ENCODE measurements around the gene IZUMO1. TPM values are rescaled to one million over a fixed set of nuclear protein-coding genes. Genes with fewer than 3 reads are reported as not detected.
A peak's percentile ranks its signal among the peaks of the same experiment; 100 is the strongest.

The IZUMO1 gene
- total and polyA plus RNA-seq, 9 of the 15 experiments (the other 6 are each of a cell fraction or from before 2014, with no cell fraction given), result 0.14 to 2.1 (median 0.73) TPM

GRCh38 chr19:48777720-48778119, 31.0 kb upstream of the IZUMO1 start:
- WGBS (ENCODE audit: insufficient coverage, low coverage, missing lambda C conversion rate), result 74% methylated on average over 10 of the region's 12 CpGs
- in situ Hi-C loops (cut with MboI), result no loop called here
- H3K4me2 ChIP-seq (ENCODE audit: insufficient read depth, low read length), result no peak overlapping the region
- ChIA-PET CTCF (ENCODE audit: low intra/inter-chr PET ratio) (no interaction called here), POLR2A (no interaction called here)
- H3K4me3 ChIP-seq, result no peak overlapping the region
- TF ChIP-seq ZFX (CRISPR knock-in tag; IDR thresholded peaks at IDR 0.05) (no peak), MCM2 (IDR thresholded peaks at IDR 0.05; ENCODE audit: low read depth) (no peak), ZNF695 (CRISPR knock-in tag; IDR thresholded peaks at IDR 0.05) (no peak)
- DNase-seq (ENCODE audit: extremely low read depth in 1 of 4, low spot score in 3 of 4) (no peak), FAIRE-seq (no peak), ATAC-seq (no peak)
- no peaks in the 10 kb centered on the region for H3K79me2 ChIP-seq (ENCODE audit: control insufficient read depth, insufficient read depth, low read length)
- no peak overlapping the region for H3K27ac ChIP-seq (ENCODE audit: extremely low read depth, low read depth, low read length)
- H3K27me3 ChIP-seq (ENCODE audit: control insufficient read depth in 2 of 2, insufficient read depth in 2 of 2, low read length in 2 of 2), result no peaks in the 10 kb centered on the region
- intact Hi-C loops (cut with micrococcal nuclease), result no loop called here
- BruUV-seq (replicated peaks), result no TSS peak
- no peaks in the 10 kb centered on the region for H4K20me1 ChIP-seq (replicated peaks; ENCODE audit: control insufficient read depth, insufficient read depth, low read length)
- no peaks in the 10 kb centered on the region for H3K9me1 ChIP-seq (ENCODE audit: control insufficient read depth, insufficient read depth, low read length)
- no peaks in the 10 kb centered on the region for H3K9me3 ChIP-seq (replicated peaks; ENCODE audit: control insufficient read depth, insufficient read depth, low read depth, low read length)
- H3K36me3 ChIP-seq (ENCODE audit: control insufficient read depth, insufficient read depth, low read length), result no peaks in the 10 kb centered on the region
- no peak overlapping the region for H2AFZ ChIP-seq (ENCODE audit: low read depth, low read length)
- peaks cover 18 to 25% of the 10 kb centered on the region in 2 experiments for H3K4me1 ChIP-seq (replicated peaks in 1 of 2; ENCODE audit: control insufficient read depth in 2 of 2, insufficient read depth in 2 of 2, low read length in 2 of 2)
- no peak overlapping the region for H3K9ac ChIP-seq (ENCODE audit: insufficient read depth in 1 of 2, low read depth in 2 of 2, low read length in 2 of 2)

GRCh38 chr19:48777139-48777538, 30.4 kb upstream of the IZUMO1 start:
- DNase-seq (ENCODE audit: extremely low read depth in 1 of 4, low spot score in 3 of 4) (no peak), ATAC-seq (no peak), FAIRE-seq (no peak)
- H3K4me3 ChIP-seq, result no peak overlapping the region
- no peaks in the 10 kb centered on the region for H3K36me3 ChIP-seq (ENCODE audit: control insufficient read depth, insufficient read depth, low read length)
- no peaks in the 10 kb centered on the region for H3K9me1 ChIP-seq (ENCODE audit: control insufficient read depth, insufficient read depth, low read length)
- 83% methylated on average over 5 of the region's 5 CpGs for WGBS (ENCODE audit: insufficient coverage, low coverage, missing lambda C conversion rate)
- no peaks in the 10 kb centered on the region for H3K79me2 ChIP-seq (ENCODE audit: control insufficient read depth, insufficient read depth, low read length)
- CTCF ChIA-PET (ENCODE audit: low intra/inter-chr PET ratio), result no interaction called here
- TF ChIP-seq ZNF121 (CRISPR knock-in tag; conservative IDR thresholded peaks at IDR 0.05) (peak; percentile 92), ZNF384 (IDR thresholded peaks at IDR 0.05; ENCODE audit: low read depth, low read length) (peak; percentile 8; the same call in 1 of the 2 replicates), BCOR (IDR thresholded peaks at IDR 0.05) (0 out of 2 replicates have a peak, but pooled peaks have one; percentile 38), ZNF79 (CRISPR knock-in tag; IDR thresholded peaks at IDR 0.05; ENCODE audit: low read depth) (no peak)
- no peak overlapping the region for H3K27ac ChIP-seq (ENCODE audit: extremely low read depth, low read depth, low read length)
- no peak overlapping the region for H3K4me2 ChIP-seq (ENCODE audit: insufficient read depth, low read length)
- peaks cover 15 to 20% of the 10 kb centered on the region in 2 experiments for H3K4me1 ChIP-seq (replicated peaks in 1 of 2; ENCODE audit: control insufficient read depth in 2 of 2, insufficient read depth in 2 of 2, low read length in 2 of 2)
- H3K9ac ChIP-seq (ENCODE audit: insufficient read depth in 1 of 2, low read depth in 2 of 2, low read length in 2 of 2), result no peak overlapping the region
- H4K20me1 ChIP-seq (replicated peaks; ENCODE audit: control insufficient read depth, insufficient read depth, low read length), result no peaks in the 10 kb centered on the region
- BruUV-seq (replicated peaks), result no TSS peak
- H2AFZ ChIP-seq (ENCODE audit: low read depth, low read length), result no peak overlapping the region
- H3K9me3 ChIP-seq (replicated peaks; ENCODE audit: control insufficient read depth, insufficient read depth, low read depth, low read length), result no peaks in the 10 kb centered on the region
- no peaks in the 10 kb centered on the region for H3K27me3 ChIP-seq (ENCODE audit: control insufficient read depth in 2 of 2, insufficient read depth in 2 of 2, low read length in 2 of 2)
- POLR2A ChIA-PET, result interaction anchor here (0.6 kb wide), 1 partner anchor 140 kb away, joined by 3 read pairs; no protein-coding TSS in a partner anchor
- intact Hi-C loops (cut with micrococcal nuclease) (no loop called here), in situ Hi-C loops (cut with MboI) (no loop called here)
